Natural killer cell (primary cell): ENCODE data around the gene ELMO1. TPM values are rescaled to one million over a fixed set of nuclear protein-coding genes. Genes with fewer than 3 reads are reported as not detected.

Source experiments
- ATAC-seq, 3 donors: fragments of 150-1000 bp in 2 of 3; fragments of 200-7000 bp in 1 of 3; cut with Tn5 transposase; 1 replicate in 1 of 3; 2 replicates in 2 of 3; pipeline ENCODE4 v1.10.0; 2021; ENCODE audit warnings: mild to moderate bottlenecking in 2 of 3, moderate library complexity in 2 of 3
- DNase-seq, 2 donors: peaks; one replicate each; pipeline versions ENCODE4 v3.0.0 to v3.0.0-alpha.2; 2013 to 2021; ENCODE audit warnings: mixed read lengths in 1 of 2
- H3K27ac ChIP-seq: one replicate; pipeline ENCODE4 v1.5.1; 2013; ENCODE audit warnings: mild to moderate bottlenecking, low read length
- H3K27me3 ChIP-seq: one replicate; pipeline ENCODE4 v1.6.1; 2013; ENCODE audit warnings: low read length; ENCODE audit not compliant: control insufficient read depth, insufficient read depth
- H3K36me3 ChIP-seq: one replicate; pipeline ENCODE4 v1.6.1; 2013; ENCODE audit warnings: low read length; ENCODE audit not compliant: control insufficient read depth, insufficient read depth
- H3K4me1 ChIP-seq: one replicate; pipeline ENCODE4 v1.6.1; 2013; ENCODE audit warnings: low read length; ENCODE audit not compliant: control insufficient read depth, insufficient read depth
- H3K4me3 ChIP-seq: one replicate; pipeline ENCODE4 v1.5.1; 2013; ENCODE audit warnings: low read length
- H3K9me3 ChIP-seq: one replicate; pipeline ENCODE4 v1.6.1; 2013; ENCODE audit warnings: low read length; ENCODE audit not compliant: control insufficient read depth, insufficient read depth
- H3K27ac Mint-ChIP-seq, 2 donors: one replicate each; pipeline ENCODE4 v1.8.0; 2022; ENCODE audit warnings: mild to moderate bottlenecking in 2 of 2, mixed read lengths in 2 of 2, moderate library complexity in 1 of 2
- H3K27me3 Mint-ChIP-seq, 2 donors: one replicate each; pipeline ENCODE4 v1.8.0; 2022; ENCODE audit warnings: low read depth in 2 of 2, mixed read lengths in 2 of 2
- H3K36me3 Mint-ChIP-seq: one replicate; pipeline ENCODE4 v1.8.0; 2022; ENCODE audit warnings: mixed read lengths
- H3K4me1 Mint-ChIP-seq, 2 donors: one replicate each; pipeline ENCODE4 v1.8.0; 2022; ENCODE audit warnings: mixed read lengths in 2 of 2
- H3K4me3 Mint-ChIP-seq: one replicate; pipeline ENCODE4 v1.8.0; 2022; ENCODE audit warnings: mild to moderate bottlenecking, moderate library complexity, mixed read lengths
- H3K9me3 Mint-ChIP-seq, 2 donors: one replicate each; pipeline ENCODE4 v1.8.0; 2022; ENCODE audit warnings: mixed read lengths in 2 of 2
- WGBS: methylation state at CpG from one replicate; pipeline ENCODE4 v1.1.7; 2013; ENCODE audit warnings: missing lambda C conversion rate; ENCODE audit not compliant: insufficient coverage; 5-methylcytosine and 5-hydroxymethylcytosine counted together
- intact Hi-C: fragments of 100-400 bp; cut with micrococcal nuclease; formaldehyde crosslinking; loops from one replicate; pipeline ENCODE4 v1.14.2; 2022
- total RNA-seq, 4 donors: library from RNA; stranded (reverse); fragments of 120-200 nt in 1 of 4; gene quantifications; one replicate each; pipeline versions ENCODE4 v1.2.3 to v1.2.4, GENCODE V29; 2013 to 2022
- TF ChIP-seq, protein P1 (sequence below): fragments of 200-600 bp; IDR thresholded peaks from one replicate; pipeline ENCODE4 v1.8.0; 2022; ENCODE audit warnings: antibody characterized with exemption

The ELMO1 gene
- total RNA-seq, 3 donors from 2014 or later (not counting 1 experiment from before 2014, with no cell fraction given) = 127 to 147 (median 130) TPM

DNA sequence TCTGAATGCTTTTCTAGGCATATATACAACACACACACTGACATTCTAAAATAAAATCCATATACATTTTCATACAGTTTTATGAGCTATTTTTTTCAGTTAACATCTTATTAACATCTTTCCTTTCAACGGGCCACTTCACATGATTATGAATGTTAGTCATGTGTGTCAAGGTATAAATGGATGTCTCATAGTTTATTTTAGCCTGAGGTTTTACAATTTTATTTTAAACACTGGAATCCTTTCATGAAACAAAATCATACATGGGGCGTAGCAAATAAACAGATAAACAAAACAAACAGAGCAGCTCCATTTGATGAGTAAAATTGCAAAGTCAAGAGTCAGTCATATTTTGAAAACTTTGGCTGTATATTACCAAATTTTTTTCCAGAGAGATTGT, 604.3 kb downstream of the ELMO1 start:
- DNase-seq (no peak), ATAC-seq (no peak)
- H3K4me3 Mint-ChIP-seq = no peak overlapping the region
- H3K4me1 Mint-ChIP-seq = peaks cover 9 to 17% of the 10 kb centered on the region in 2 donors
- H3K36me3 Mint-ChIP-seq = peaks cover 23% of the 10 kb centered on the region
- H3K27me3 ChIP-seq = no peaks in the 10 kb centered on the region
- TF ChIP-seq, protein P1, sequence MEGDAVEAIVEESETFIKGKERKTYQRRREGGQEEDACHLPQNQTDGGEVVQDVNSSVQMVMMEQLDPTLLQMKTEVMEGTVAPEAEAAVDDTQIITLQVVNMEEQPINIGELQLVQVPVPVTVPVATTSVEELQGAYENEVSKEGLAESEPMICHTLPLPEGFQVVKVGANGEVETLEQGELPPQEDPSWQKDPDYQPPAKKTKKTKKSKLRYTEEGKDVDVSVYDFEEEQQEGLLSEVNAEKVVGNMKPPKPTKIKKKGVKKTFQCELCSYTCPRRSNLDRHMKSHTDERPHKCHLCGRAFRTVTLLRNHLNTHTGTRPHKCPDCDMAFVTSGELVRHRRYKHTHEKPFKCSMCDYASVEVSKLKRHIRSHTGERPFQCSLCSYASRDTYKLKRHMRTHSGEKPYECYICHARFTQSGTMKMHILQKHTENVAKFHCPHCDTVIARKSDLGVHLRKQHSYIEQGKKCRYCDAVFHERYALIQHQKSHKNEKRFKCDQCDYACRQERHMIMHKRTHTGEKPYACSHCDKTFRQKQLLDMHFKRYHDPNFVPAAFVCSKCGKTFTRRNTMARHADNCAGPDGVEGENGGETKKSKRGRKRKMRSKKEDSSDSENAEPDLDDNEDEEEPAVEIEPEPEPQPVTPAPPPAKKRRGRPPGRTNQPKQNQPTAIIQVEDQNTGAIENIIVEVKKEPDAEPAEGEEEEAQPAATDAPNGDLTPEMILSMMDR = no peak
- H3K36me3 ChIP-seq = no peaks in the 10 kb centered on the region
- no peaks in the 10 kb centered on the region for H3K27me3 Mint-ChIP-seq
- no peak overlapping the region for H3K4me3 ChIP-seq
- intact Hi-C loops = no loop called here
- no peak overlapping the region for H3K27ac ChIP-seq
- H3K9me3 Mint-ChIP-seq = peaks cover 4 to 7% of the 10 kb centered on the region in 2 donors
- no peaks in the 10 kb centered on the region for H3K4me1 ChIP-seq
- WGBS = no CpG with 5 or more reads among the region's 2 CpGs
- no peak overlapping the region for H3K27ac Mint-ChIP-seq
- H3K9me3 ChIP-seq = no peaks in the 10 kb centered on the region

DNA sequence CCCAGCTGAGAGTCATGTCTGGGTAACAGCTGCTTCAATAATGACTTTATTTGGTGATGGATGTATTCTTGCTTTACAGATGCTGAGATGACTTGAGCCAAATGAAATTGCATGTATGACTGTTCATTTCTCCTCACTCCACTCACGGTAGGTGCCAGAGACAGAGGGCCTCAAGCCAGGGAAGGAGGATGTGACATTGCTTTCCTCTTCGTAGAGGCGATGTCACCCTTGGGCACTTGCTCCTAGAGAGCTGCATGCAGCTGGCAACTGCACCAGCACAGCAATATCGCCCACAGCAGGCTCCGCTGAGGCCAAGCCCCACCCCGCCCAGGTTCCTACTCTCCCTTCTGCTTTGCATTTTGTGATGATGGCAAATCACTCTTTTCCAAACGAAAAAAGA, 607.8 kb downstream of the ELMO1 start:
- Histone ChIP-seq H3K4me3 (no peak overlapping the region), H3K27ac (no peak overlapping the region), H3K4me1 (no peaks in the 10 kb centered on the region), H3K27me3 (no peaks in the 10 kb centered on the region), H3K9me3 (no peaks in the 10 kb centered on the region), H3K36me3 (no peaks in the 10 kb centered on the region)
- H3K36me3 Mint-ChIP-seq = peaks cover 5% of the 10 kb centered on the region
- H3K4me1 Mint-ChIP-seq = peaks cover 9 to 17% of the 10 kb centered on the region in 2 donors
- H3K9me3 Mint-ChIP-seq = peaks cover 0 to under 1% of the 10 kb centered on the region in 2 donors
- TF ChIP-seq, protein P1 = no peak
- H3K27me3 Mint-ChIP-seq = no peaks in the 10 kb centered on the region
- no peak for ATAC-seq
- DNase-seq = no peak
- 94% methylated on average over 7 of the region's 7 CpGs for WGBS
- H3K27ac Mint-ChIP-seq = no peak overlapping the region
- H3K4me3 Mint-ChIP-seq = no peak overlapping the region
- intact Hi-C loops = no loop called here

DNA sequence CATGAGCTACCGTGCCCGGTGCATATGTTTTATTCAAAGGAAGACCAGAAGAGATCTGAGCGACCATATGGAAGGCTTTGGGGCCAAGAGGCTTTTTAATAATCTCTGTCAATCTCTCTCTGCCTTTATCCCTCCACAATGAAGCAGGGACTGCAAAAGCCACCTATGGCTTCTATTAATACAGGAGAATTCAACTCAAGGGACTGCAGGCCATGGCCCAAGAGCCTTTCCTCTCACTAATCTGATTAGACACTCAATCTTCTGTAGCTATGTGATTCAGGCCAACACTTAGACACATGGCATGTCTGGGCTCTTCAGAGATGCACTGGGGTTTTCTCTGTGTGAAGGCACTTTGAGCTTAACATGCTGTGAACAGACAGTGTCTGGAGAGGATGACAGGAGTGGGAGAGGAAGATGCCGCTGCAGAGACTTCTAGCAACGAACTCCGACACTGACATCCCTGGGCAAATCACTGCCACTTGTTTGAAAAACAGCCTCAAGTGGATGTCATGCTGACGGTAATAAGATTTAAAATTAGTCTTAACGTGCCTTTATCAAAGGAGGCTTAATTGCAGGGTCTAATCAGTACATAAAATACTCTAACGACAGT, 609.9 kb downstream of the ELMO1 start:
- H3K36me3 Mint-ChIP-seq = no peaks in the 10 kb centered on the region
- no peaks in the 10 kb centered on the region for H3K36me3 ChIP-seq
- H3K4me3 Mint-ChIP-seq = no peak overlapping the region
- H3K27me3 ChIP-seq = no peaks in the 10 kb centered on the region
- H3K4me1 ChIP-seq = no peaks in the 10 kb centered on the region
- TF ChIP-seq, protein P1 = no peak
- WGBS = 96% methylated on average over 8 of the region's 9 CpGs
- H3K4me3 ChIP-seq = no peak overlapping the region
- ATAC-seq = no peak
- peak overlapping the region in 1 of 2 donors; percentile 33 for H3K27ac Mint-ChIP-seq
- no peak for DNase-seq
- H3K27ac ChIP-seq = no peak overlapping the region
- intact Hi-C loops = no loop called here
- no peaks in the 10 kb centered on the region for H3K9me3 ChIP-seq
- H3K9me3 Mint-ChIP-seq = peaks cover 0 to 2% of the 10 kb centered on the region in 2 donors
- H3K27me3 Mint-ChIP-seq = no peaks in the 10 kb centered on the region
- H3K4me1 Mint-ChIP-seq = peaks cover 12 to 15% of the 10 kb centered on the region in 2 donors

DNA sequence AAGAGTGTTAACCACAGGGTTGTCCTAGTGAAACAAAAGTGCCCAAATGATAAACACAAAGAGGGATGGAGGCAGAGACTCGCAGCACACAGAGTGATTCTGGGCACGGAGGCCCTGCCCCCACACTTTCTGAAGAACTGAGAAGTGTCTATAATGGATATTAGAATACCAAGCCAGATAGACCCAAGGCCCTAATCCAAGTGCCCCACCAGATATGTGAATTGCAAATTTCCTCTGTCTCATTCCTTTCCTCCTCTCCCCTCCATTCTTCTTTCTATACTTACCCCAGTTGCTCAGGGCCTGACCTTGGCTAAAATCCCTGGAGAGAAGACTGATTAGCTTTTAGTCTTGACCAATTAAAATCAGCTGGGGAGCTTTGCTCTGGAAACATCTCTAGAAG, 617.6 kb downstream of the ELMO1 start:
- Mint-ChIP-seq H3K27ac (no peak overlapping the region), H3K4me1 (peaks cover 19 to 27% of the 10 kb centered on the region in 2 donors), H3K27me3 (no peaks in the 10 kb centered on the region), H3K36me3 (no peaks in the 10 kb centered on the region), H3K9me3 (peaks cover 0 to 2% of the 10 kb centered on the region in 2 donors), H3K4me3 (no peak overlapping the region)
- TF ChIP-seq, protein P1 = no peak
- no peaks in the 10 kb centered on the region for H3K9me3 ChIP-seq
- no peaks in the 10 kb centered on the region for H3K4me1 ChIP-seq
- no peaks in the 10 kb centered on the region for H3K36me3 ChIP-seq
- ATAC-seq (no peak), DNase-seq (no peak)
- intact Hi-C loops = no loop called here
- no peak overlapping the region for H3K27ac ChIP-seq
- H3K4me3 ChIP-seq = no peak overlapping the region
- no peaks in the 10 kb centered on the region for H3K27me3 ChIP-seq
- 96% methylated on average over 2 of the region's 2 CpGs for WGBS
